GM18861 (cell line): Measurements from ENCODE around the gene APELA.
"Not testable (repeated sequence)": the region's sequence is repeated elsewhere in the genome, so short reads cannot be mapped to it uniquely, and the experiment has no call there.

Experiments used
- ATAC-seq: cut with Tn5 transposase; IDR thresholded peaks from one replicate; pipeline ENCODE4 v1.9.1; 2021; ENCODE audit not compliant: unreplicated experiment

Gene APELA

GRCh38 chr4:164924670-164925238, 47.8 kb downstream of the APELA start:
- ATAC-seq = peak; percentile 79

GRCh38 chr4:164926301-164926700, 49.3 kb downstream of the APELA start:
- ATAC-seq = no peak

- not testable (repeated sequence) for ATAC-seq
Measured at GRCh38 chr4:164927101-164927500, 50.1 kb downstream of the APELA start.

- ATAC-seq = no peak
Measured at GRCh38 chr4:164930647-164931046, 53.7 kb downstream of the APELA start.

GRCh38 chr4:164931551-164932324, 54.8 kb downstream of the APELA start:
- ATAC-seq = no peak

GRCh38 chr4:164933244-164933643, 56.3 kb downstream of the APELA start:
- no peak for ATAC-seq

GRCh38 chr4:164935363-164935762, 58.4 kb downstream of the APELA start:
- ATAC-seq = peak; percentile 54

- peak; percentile 46 for ATAC-seq
Measured at GRCh38 chr4:164935865-164936606, 59.1 kb downstream of the APELA start.

GRCh38 chr4:164937576-164938270, 60.7 kb downstream of the APELA start:
- ATAC-seq = peak; percentile 43

GRCh38 chr4:164943192-164943591, 66.2 kb downstream of the APELA start:
- ATAC-seq = no peak

GRCh38 chr4:164945146-164945545, 68.2 kb downstream of the APELA start:
- ATAC-seq = no peak

GRCh38 chr4:164946810-164947209, 69.8 kb downstream of the APELA start:
- no peak for ATAC-seq
